Activated CD4-positive, alpha-beta T cell treated with anti-CD3 and anti-CD28 coated beads for 24 hours (primary cell): ENCODE data around the gene SSBP3.

Experiments
- DNase-seq, 2 donors: peaks; one replicate each; pipeline ENCODE4 v3.0.0-alpha.2; 2020; ENCODE audit warnings: low read depth in 2 of 2

SSBP3 gene

GRCh38 chr1:54305906-54306514 lies 100.2 kb downstream of the SSBP3 start:
- no peak for DNase-seq

GRCh38 chr1:54304518-54304917 lies 101.7 kb downstream of the SSBP3 start:
- DNase-seq = no peak

GRCh38 chr1:54302951-54303843 lies 103.0 kb downstream of the SSBP3 start:
- DNase-seq = no peak

GRCh38 chr1:54302549-54302948 lies 103.6 kb downstream of the SSBP3 start:
- no peak for DNase-seq

- no peak for DNase-seq
These were observed 104.7 kb downstream of the SSBP3 start for GRCh38 chr1:54301497-54301896.

GRCh38 chr1:54300401-54300800 lies 105.8 kb downstream of the SSBP3 start:
- no peak for DNase-seq

- no peak for DNase-seq
These were observed 107.2 kb downstream of the SSBP3 start for GRCh38 chr1:54299037-54299436.

GRCh38 chr1:54298284-54299033 lies 107.7 kb downstream of the SSBP3 start:
- no peak for DNase-seq

GRCh38 chr1:54297596-54298283 lies 108.5 kb downstream of the SSBP3 start:
- no peak for DNase-seq

- no peak for DNase-seq
These were observed 109.5 kb downstream of the SSBP3 start for GRCh38 chr1:54296666-54297065.

- no peak for DNase-seq
These were observed 111.3 kb downstream of the SSBP3 start for GRCh38 chr1:54294887-54295286.

- DNase-seq = no peak
These were observed 113.9 kb downstream of the SSBP3 start for GRCh38 chr1:54292002-54292911.

GRCh38 chr1:54291276-54292001 lies 114.8 kb downstream of the SSBP3 start:
- no peak for DNase-seq

GRCh38 chr1:54290506-54291184 lies 115.5 kb downstream of the SSBP3 start:
- DNase-seq = no peak

- DNase-seq = no peak
These were observed 116.4 kb downstream of the SSBP3 start for GRCh38 chr1:54289712-54290233.

GRCh38 chr1:54287801-54288211 lies 118.4 kb downstream of the SSBP3 start:
- no peak for DNase-seq

GRCh38 chr1:54287176-54287650 lies 119.0 kb downstream of the SSBP3 start:
- peak; percentile 34 to 36 for DNase-seq

- DNase-seq = no peak
These were observed 120.3 kb downstream of the SSBP3 start for GRCh38 chr1:54285815-54286345.
